Gastrocnemius medialis (tissue), 4 donors: ENCODE measurements around the gene SPON1. TPM values are rescaled to one million over a fixed set of nuclear protein-coding genes. Genes with fewer than 3 reads are reported as not detected.

Experiments
- ATAC-seq, 2 donors: fragments of 150-250 bp; one replicate each; pipeline ENCODE4 v1.9.1; 2016
- DNase-seq, 2 donors: peaks; one replicate each; pipeline ENCODE4 v3.0.0-alpha.2; 2019
- H3K27ac ChIP-seq, 4 donors: fragments of 200-600 bp; sonication (generic); 1 replicate in 1 of 4; 2 replicates in 3 of 4; pipeline ENCODE4 v1.5.1; 2016 to 2018; ENCODE audit warnings: mild to moderate bottlenecking in 2 of 4, moderate library complexity in 1 of 4
- H3K27me3 ChIP-seq, 3 donors: fragments of 200-600 bp; sonication (generic) in 2 of 3; 1 replicate in 1 of 3; 2 replicates in 2 of 3; pipeline versions ENCODE4 v1.5.1 to v1.6.0; 2016 to 2019; ENCODE audit warnings: mild to moderate bottlenecking in 1 of 3, moderate library complexity in 1 of 3
- H3K36me3 ChIP-seq, 2 donors: fragments of 200-600 bp; sonication (generic) in 1 of 2; one replicate each; pipeline ENCODE4 v1.5.1; 2017 to 2018
- H3K4me1 ChIP-seq, 2 donors: fragments of 200-600 bp; sonication (generic) in 1 of 2; one replicate each; pipeline ENCODE4 v1.5.1; 2016 to 2017; ENCODE audit warnings: mild to moderate bottlenecking in 2 of 2
- H3K4me3 ChIP-seq, 4 donors: fragments of 200-600 bp; sonication (generic) in 3 of 4; 1 replicate in 1 of 4; 2 replicates in 3 of 4; pipeline ENCODE4 v1.5.1; 2016 to 2019; ENCODE audit warnings: mild to moderate bottlenecking in 2 of 4
- H3K9me3 ChIP-seq, 3 donors: fragments of 200-600 bp; sonication (generic) in 2 of 3; 1 replicate in 1 of 3; 2 replicates in 2 of 3; pipeline ENCODE4 v1.5.1; 2016 to 2019
- POLR2A ChIP-seq, 2 donors: fragments of 450-650 bp; IDR thresholded peaks; one replicate each; pipeline ENCODE4 v1.6.1; 2017; ENCODE audit warnings: antibody characterized with exemption in 2 of 2, mild to moderate bottlenecking in 2 of 2, moderate library complexity in 2 of 2
- in situ Hi-C, 4 donors: fragments of 200-750 bp; cut with MboI; loops; one replicate each; pipeline versions ENCODE4 v1.15.0 to v1.8.0; 2017; ENCODE audit warnings: low sequenced_read_pairs in 4 of 4
- intact Hi-C: fragments of 100-400 bp; cut with DNase I; formaldehyde crosslinking; loops from one replicate; pipeline ENCODE4 v1.15.1; 2023; ENCODE audit warnings: low total_unique reads
- total RNA-seq, 4 donors: library from RNA; depleted of rRNA; stranded (reverse); fragments of >200 nt; gene quantifications; one replicate each; pipeline versions ENCODE4 v1.1.0 to v1.2.3, GENCODE V29; 2016
- TF ChIP-seq, protein P1 (sequence below), 5 experiments: fragments of 450-650 bp in 3 of 5; fragments of 200-600 bp in 2 of 5; sonication (generic) in 2 of 5; IDR thresholded peaks in 4 of 5; conservative IDR thresholded peaks in 1 of 5; 1 replicate in 4 of 5; 2 replicates in 1 of 5; pipeline ENCODE4 v1.5.1; 2016 to 2019; ENCODE audit warnings: antibody characterized with exemption in 5 of 5, mild to moderate bottlenecking in 3 of 5, moderate library complexity in 3 of 5

Gene SPON1
- total RNA-seq, 4 donors from 2014 or later = 0.10 to 1.6 (median 0.36) TPM

DNA sequence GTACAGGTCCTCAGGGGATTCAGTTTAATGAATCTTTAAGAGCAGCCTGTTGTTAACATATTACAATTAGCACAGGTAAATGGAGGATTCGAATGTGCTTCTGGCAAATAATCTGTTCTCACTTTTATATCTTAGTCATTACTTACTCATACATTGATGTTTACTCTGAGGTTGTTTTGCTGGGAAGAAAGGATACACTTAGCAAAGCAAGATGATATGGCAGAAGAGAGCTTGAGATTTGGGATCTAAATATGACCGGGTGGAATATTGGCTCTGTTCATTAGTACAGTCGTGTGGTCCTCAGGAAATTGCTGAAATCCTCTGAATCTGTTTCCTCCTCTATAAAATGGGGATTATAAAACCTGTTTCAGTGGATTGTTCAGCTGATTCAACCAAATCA lies 59.7 kb downstream of the SPON1 start:
- in situ Hi-C loops (no loop called here), intact Hi-C loops (no loop called here)
- Histone ChIP-seq H3K4me1 (no peaks in the 10 kb centered on the region), H3K27me3 (no peaks in the 10 kb centered on the region), H3K4me3 (no peak overlapping the region), H3K27ac (no peak overlapping the region), H3K9me3 (no peaks in the 10 kb centered on the region), H3K36me3 (no peaks in the 10 kb centered on the region)
- ATAC-seq = no peak
- DNase-seq = no peak
- TF ChIP-seq POLR2A (IDR thresholded peaks at IDR 0.05) = no peak
- TF ChIP-seq, protein P1, sequence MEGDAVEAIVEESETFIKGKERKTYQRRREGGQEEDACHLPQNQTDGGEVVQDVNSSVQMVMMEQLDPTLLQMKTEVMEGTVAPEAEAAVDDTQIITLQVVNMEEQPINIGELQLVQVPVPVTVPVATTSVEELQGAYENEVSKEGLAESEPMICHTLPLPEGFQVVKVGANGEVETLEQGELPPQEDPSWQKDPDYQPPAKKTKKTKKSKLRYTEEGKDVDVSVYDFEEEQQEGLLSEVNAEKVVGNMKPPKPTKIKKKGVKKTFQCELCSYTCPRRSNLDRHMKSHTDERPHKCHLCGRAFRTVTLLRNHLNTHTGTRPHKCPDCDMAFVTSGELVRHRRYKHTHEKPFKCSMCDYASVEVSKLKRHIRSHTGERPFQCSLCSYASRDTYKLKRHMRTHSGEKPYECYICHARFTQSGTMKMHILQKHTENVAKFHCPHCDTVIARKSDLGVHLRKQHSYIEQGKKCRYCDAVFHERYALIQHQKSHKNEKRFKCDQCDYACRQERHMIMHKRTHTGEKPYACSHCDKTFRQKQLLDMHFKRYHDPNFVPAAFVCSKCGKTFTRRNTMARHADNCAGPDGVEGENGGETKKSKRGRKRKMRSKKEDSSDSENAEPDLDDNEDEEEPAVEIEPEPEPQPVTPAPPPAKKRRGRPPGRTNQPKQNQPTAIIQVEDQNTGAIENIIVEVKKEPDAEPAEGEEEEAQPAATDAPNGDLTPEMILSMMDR (IDR thresholded peaks at IDR 0.05 in 4 of 5, conservative IDR thresholded peaks at IDR 0.05 in 1 of 5) = no peak

- Histone ChIP-seq H3K9me3 (no peaks in the 10 kb centered on the region), H3K27me3 (no peaks in the 10 kb centered on the region), H3K4me1 (no peaks in the 10 kb centered on the region), H3K27ac (no peak overlapping the region), H3K36me3 (no peaks in the 10 kb centered on the region), H3K4me3 (no peak overlapping the region)
- in situ Hi-C loops (no loop called here), intact Hi-C loops (no loop called here)
- TF ChIP-seq, protein P1 (IDR thresholded peaks at IDR 0.05 in 4 of 5, conservative IDR thresholded peaks at IDR 0.05 in 1 of 5) = no peak
- TF ChIP-seq POLR2A (IDR thresholded peaks at IDR 0.05) = no peak
- ATAC-seq (no peak), DNase-seq (no peak)
These were observed 60.3 kb downstream of the SPON1 start for GRCh38 chr11:14022821-14023220.

DNA sequence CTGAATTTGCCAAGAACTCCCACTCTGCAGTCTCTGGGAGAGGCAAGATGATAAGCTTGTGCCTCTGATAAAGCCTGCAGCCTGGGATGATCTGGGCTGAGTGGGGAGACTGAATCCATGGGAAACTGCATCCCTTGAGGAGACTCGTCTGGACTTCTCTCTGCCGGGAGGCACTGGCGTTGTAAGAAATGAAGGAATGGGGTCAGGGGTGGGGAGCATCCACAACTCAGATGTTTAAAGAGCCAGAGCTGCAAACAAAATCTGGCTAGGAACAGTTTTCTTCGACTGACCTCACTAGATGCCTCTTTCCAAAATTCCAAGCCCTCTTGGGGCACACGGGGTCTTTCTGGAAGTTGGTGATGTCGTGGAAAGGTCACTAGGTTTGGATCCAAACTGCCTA lies 64.4 kb downstream of the SPON1 start:
- intact Hi-C loops (no loop called here), in situ Hi-C loops (no loop called here)
- Histone ChIP-seq H3K36me3 (no peaks in the 10 kb centered on the region), H3K27me3 (no peaks in the 10 kb centered on the region), H3K4me3 (no peak overlapping the region), H3K9me3 (no peaks in the 10 kb centered on the region), H3K4me1 (no peaks in the 10 kb centered on the region), H3K27ac (no peak overlapping the region)
- ATAC-seq (no peak), DNase-seq (no peak)
- TF ChIP-seq POLR2A (IDR thresholded peaks at IDR 0.05) = no peak
- TF ChIP-seq, protein P1 (IDR thresholded peaks at IDR 0.05 in 4 of 5, conservative IDR thresholded peaks at IDR 0.05 in 1 of 5) = no peak

DNA sequence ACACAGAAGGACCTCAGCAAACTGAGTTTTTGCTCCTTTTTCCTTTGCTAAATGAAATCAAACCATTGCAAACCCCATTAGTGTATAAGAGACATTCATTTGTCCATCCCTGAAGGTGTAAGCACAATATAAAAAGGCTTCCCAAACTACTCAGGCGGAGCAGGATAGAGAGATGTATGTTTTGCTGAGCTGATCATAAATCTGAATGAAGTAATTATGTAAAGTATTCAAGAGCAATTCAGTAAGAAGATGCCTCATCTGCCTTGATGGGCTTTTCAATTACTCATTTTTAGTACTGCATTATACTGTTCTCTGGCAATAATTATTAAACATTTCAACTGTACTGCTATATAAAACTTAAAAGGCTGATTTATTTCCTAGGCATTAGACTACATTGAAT lies 65.0 kb downstream of the SPON1 start:
- H3K9me3 ChIP-seq = no peaks in the 10 kb centered on the region
- no peak overlapping the region for H3K27ac ChIP-seq
- in situ Hi-C loops = no loop called here
- DNase-seq = no peak
- H3K36me3 ChIP-seq = no peaks in the 10 kb centered on the region
- ATAC-seq = no peak
- TF ChIP-seq POLR2A (IDR thresholded peaks at IDR 0.05) = no peak
- TF ChIP-seq, protein P1 (IDR thresholded peaks at IDR 0.05 in 4 of 5, conservative IDR thresholded peaks at IDR 0.05 in 1 of 5) = no peak
- H3K4me1 ChIP-seq = no peaks in the 10 kb centered on the region
- intact Hi-C loops = no loop called here
- H3K27me3 ChIP-seq = no peaks in the 10 kb centered on the region
- no peak overlapping the region for H3K4me3 ChIP-seq

GRCh38 chr11:14029440-14029839 lies 66.9 kb downstream of the SPON1 start:
- in situ Hi-C loops = no loop called here
- no peak overlapping the region for H3K27ac ChIP-seq

More at GRCh38 chr11:14029440-14029839, 66.9 kb downstream of the SPON1 start:
- H3K36me3 ChIP-seq = no peaks in the 10 kb centered on the region
- H3K9me3 ChIP-seq = no peaks in the 10 kb centered on the region
- no peaks in the 10 kb centered on the region for H3K4me1 ChIP-seq
- ATAC-seq (no peak), DNase-seq (no peak)
- no peaks in the 10 kb centered on the region for H3K27me3 ChIP-seq
- H3K4me3 ChIP-seq = no peak overlapping the region
- intact Hi-C loops = no loop called here
- TF ChIP-seq POLR2A (IDR thresholded peaks at IDR 0.05) = no peak
- TF ChIP-seq, protein P1 (IDR thresholded peaks at IDR 0.05 in 4 of 5, conservative IDR thresholded peaks at IDR 0.05 in 1 of 5) = no peak
